HUES64 (cell line): ENCODE results near the gene PIAS1.
"Not testable (repeated sequence)": the region's sequence is repeated elsewhere in the genome, so short reads cannot be mapped to it uniquely, and the experiment has no call there.

Source experiments
- H3K27ac ChIP-seq: 2 replicates; pipeline ENCODE4 v1.7.0; 2013; ENCODE audit warnings: low read depth, low read length, inconsistent platforms
- H3K27me3 ChIP-seq: 2 replicates; pipeline ENCODE4 v1.6.1; 2013; ENCODE audit warnings: mild to moderate bottlenecking, low read length; ENCODE audit not compliant: insufficient read depth
- H3K36me3 ChIP-seq: 2 replicates; pipeline ENCODE4 v1.6.1; 2013; ENCODE audit warnings: mild to moderate bottlenecking, low read length; ENCODE audit not compliant: insufficient read depth
- H3K4me1 ChIP-seq: 2 replicates; pipeline ENCODE4 v1.6.1; 2013; ENCODE audit warnings: mild to moderate bottlenecking, low read length, moderate library complexity; ENCODE audit not compliant: insufficient read depth
- H3K4me3 ChIP-seq: 2 replicates; pipeline ENCODE4 v1.5.1; 2013; ENCODE audit warnings: mild to moderate bottlenecking, low read length, moderate library complexity
- H3K9ac ChIP-seq: 2 replicates; pipeline ENCODE4 v1.6.1; 2013; ENCODE audit warnings: mild to moderate bottlenecking, low read depth, low read length
- H3K9me3 ChIP-seq: 2 replicates; pipeline ENCODE4 v1.6.1; 2013; ENCODE audit warnings: low read depth, low read length; ENCODE audit not compliant: insufficient read depth
- WGBS: fragments of 150-250, 120-280 bp; methylation state at CpG from one replicate; pipeline ENCODE4 v1.1.7; 2013; ENCODE audit warnings: missing lambda C conversion rate; 5-methylcytosine and 5-hydroxymethylcytosine counted together

Gene PIAS1

GRCh38 chr15:68154923-68155559 lies 100.9 kb downstream of the PIAS1 start:
- Histone ChIP-seq H3K27me3 (no peaks in the 10 kb centered on the region), H3K4me1 (no peaks in the 10 kb centered on the region), H3K9me3 (0 out of 2 replicates have a peak, but pooled peaks cover 1% of the 10 kb centered on the region), H3K4me3 (no peak overlapping the region), H3K27ac (no peak overlapping the region), H3K9ac (no peak overlapping the region), H3K36me3 (peaks cover 32% of the 10 kb centered on the region)
- WGBS = 100% methylated on average over 1 of the region's 4 CpGs

GRCh38 chr15:68157074-68157473 lies 103.0 kb downstream of the PIAS1 start:
- H3K4me1 ChIP-seq = no peaks in the 10 kb centered on the region
- H3K36me3 ChIP-seq = peaks cover 44% of the 10 kb centered on the region
- WGBS = 82% methylated on average over 1 of the region's 1 CpG
- peaks cover 12% of the 10 kb centered on the region; the same call in 1 of the 2 replicates for H3K9me3 ChIP-seq
- H3K4me3 ChIP-seq = no peak overlapping the region
- no peaks in the 10 kb centered on the region for H3K27me3 ChIP-seq
- H3K27ac ChIP-seq = no peak overlapping the region
- no peak overlapping the region for H3K9ac ChIP-seq

GRCh38 chr15:68158046-68158628 lies 104.0 kb downstream of the PIAS1 start:
- Histone ChIP-seq H3K4me3 (no peak overlapping the region), H3K27ac (no peak overlapping the region), H3K4me1 (no peaks in the 10 kb centered on the region), H3K27me3 (no peaks in the 10 kb centered on the region), H3K9ac (no peak overlapping the region), H3K36me3 (peaks cover 46% of the 10 kb centered on the region), H3K9me3 (peaks cover 12% of the 10 kb centered on the region; the same call in 1 of the 2 replicates)
- 93% methylated on average over 3 of the region's 3 CpGs for WGBS

GRCh38 chr15:68163191-68163590 lies 109.1 kb downstream of the PIAS1 start:
- Histone ChIP-seq H3K9me3 (peaks cover 12% of the 10 kb centered on the region; the same call in 1 of the 2 replicates), H3K4me1 (no peaks in the 10 kb centered on the region), H3K27me3 (no peaks in the 10 kb centered on the region), H3K27ac (no peak overlapping the region), H3K36me3 (peaks cover 54% of the 10 kb centered on the region), H3K9ac (no peak overlapping the region), H3K4me3 (no peak overlapping the region)

- Histone ChIP-seq H3K27me3 (no peaks in the 10 kb centered on the region), H3K36me3 (peaks cover 37% of the 10 kb centered on the region), H3K4me1 (no peaks in the 10 kb centered on the region), H3K27ac (no peak overlapping the region), H3K4me3 (no peak overlapping the region), H3K9me3 (no peaks in the 10 kb centered on the region), H3K9ac (no peak overlapping the region)
- 99% methylated on average over 4 of the region's 4 CpGs for WGBS
Observed at GRCh38 chr15:68166847-68167246, 112.7 kb downstream of the PIAS1 start.

GRCh38 chr15:68172037-68172436 lies 117.9 kb downstream of the PIAS1 start:
- WGBS = 83% methylated on average over 2 of the region's 2 CpGs
- not testable (repeated sequence) for H3K27ac ChIP-seq, H3K4me3 ChIP-seq, H3K9ac ChIP-seq, H3K4me1 ChIP-seq, H3K9me3 ChIP-seq, H3K27me3 ChIP-seq
- peaks cover 36% of the 10 kb centered on the region for H3K36me3 ChIP-seq

GRCh38 chr15:68173119-68173518 lies 119.0 kb downstream of the PIAS1 start:
- no peaks in the 10 kb centered on the region for H3K27me3 ChIP-seq
- H3K4me1 ChIP-seq = no peaks in the 10 kb centered on the region
- 97% methylated on average over 3 of the region's 4 CpGs for WGBS
- H3K9ac ChIP-seq = no peak overlapping the region
- H3K27ac ChIP-seq = no peak overlapping the region
- peaks cover 45% of the 10 kb centered on the region for H3K36me3 ChIP-seq
- no peaks in the 10 kb centered on the region for H3K9me3 ChIP-seq
- H3K4me3 ChIP-seq = no peak overlapping the region

GRCh38 chr15:68175526-68175925 lies 121.4 kb downstream of the PIAS1 start:
- H3K27me3 ChIP-seq = no peaks in the 10 kb centered on the region
- H3K4me1 ChIP-seq = no peaks in the 10 kb centered on the region
- WGBS = 88% methylated on average over 2 of the region's 2 CpGs
- no peak overlapping the region for H3K4me3 ChIP-seq
- no peak overlapping the region for H3K27ac ChIP-seq
- no peaks in the 10 kb centered on the region for H3K9me3 ChIP-seq
- H3K36me3 ChIP-seq = peaks cover 43% of the 10 kb centered on the region
- H3K9ac ChIP-seq = no peak overlapping the region

GRCh38 chr15:68176601-68177000 lies 122.5 kb downstream of the PIAS1 start:
- whole genome bisulfite sequencing = 94% methylated on average over 3 of the region's 3 CpGs
- Histone ChIP-seq H3K4me3 (no peak overlapping the region), H3K4me1 (no peaks in the 10 kb centered on the region), H3K9ac (no peak overlapping the region), H3K36me3 (peaks cover 53% of the 10 kb centered on the region), H3K27ac (no peak overlapping the region), H3K9me3 (no peaks in the 10 kb centered on the region), H3K27me3 (no peaks in the 10 kb centered on the region)

GRCh38 chr15:68177742-68178141 lies 123.6 kb downstream of the PIAS1 start:
- Histone ChIP-seq H3K9me3 (no peaks in the 10 kb centered on the region), H3K9ac (no peak overlapping the region), H3K27me3 (no peaks in the 10 kb centered on the region), H3K4me3 (no peak overlapping the region), H3K36me3 (peaks cover 60% of the 10 kb centered on the region), H3K4me1 (no peaks in the 10 kb centered on the region), H3K27ac (no peak overlapping the region)

- Histone ChIP-seq H3K9me3 (no peaks in the 10 kb centered on the region), H3K27ac (no peak overlapping the region), H3K36me3 (peaks cover 78% of the 10 kb centered on the region), H3K4me1 (no peaks in the 10 kb centered on the region), H3K9ac (no peak overlapping the region), H3K27me3 (no peaks in the 10 kb centered on the region), H3K4me3 (no peak overlapping the region)
- WGBS = 100% methylated on average over 3 of the region's 5 CpGs
Observed at GRCh38 chr15:68183616-68184315, 129.7 kb downstream of the PIAS1 start.
